Cardiac fibroblast (primary cell): ENCODE data around the gene TNS1.

Experiments
- DNase-seq, 2 donors: peaks; one replicate each; pipeline versions ENCODE4 v3.0.0 to v3.0.0-alpha.2; 2010; ENCODE audit warnings: low read depth in 2 of 2
- H3K4me3 ChIP-seq, 2 donors: replicated peaks in 1 of 2; 1 replicate in 1 of 2; 2 replicates in 1 of 2; pipeline ENCODE4 v1.5.1; 2011; ENCODE audit warnings: low read depth in 2 of 2, low read length in 2 of 2, mild to moderate bottlenecking in 2 of 2, moderate library complexity in 1 of 2
- TF ChIP-seq, protein P1 (sequence below): IDR thresholded peaks from one replicate; pipeline ENCODE4 v1.5.1; 2011; ENCODE audit warnings: low read depth, mild to moderate bottlenecking, low read length, inconsistent platforms

Gene TNS1

DNA sequence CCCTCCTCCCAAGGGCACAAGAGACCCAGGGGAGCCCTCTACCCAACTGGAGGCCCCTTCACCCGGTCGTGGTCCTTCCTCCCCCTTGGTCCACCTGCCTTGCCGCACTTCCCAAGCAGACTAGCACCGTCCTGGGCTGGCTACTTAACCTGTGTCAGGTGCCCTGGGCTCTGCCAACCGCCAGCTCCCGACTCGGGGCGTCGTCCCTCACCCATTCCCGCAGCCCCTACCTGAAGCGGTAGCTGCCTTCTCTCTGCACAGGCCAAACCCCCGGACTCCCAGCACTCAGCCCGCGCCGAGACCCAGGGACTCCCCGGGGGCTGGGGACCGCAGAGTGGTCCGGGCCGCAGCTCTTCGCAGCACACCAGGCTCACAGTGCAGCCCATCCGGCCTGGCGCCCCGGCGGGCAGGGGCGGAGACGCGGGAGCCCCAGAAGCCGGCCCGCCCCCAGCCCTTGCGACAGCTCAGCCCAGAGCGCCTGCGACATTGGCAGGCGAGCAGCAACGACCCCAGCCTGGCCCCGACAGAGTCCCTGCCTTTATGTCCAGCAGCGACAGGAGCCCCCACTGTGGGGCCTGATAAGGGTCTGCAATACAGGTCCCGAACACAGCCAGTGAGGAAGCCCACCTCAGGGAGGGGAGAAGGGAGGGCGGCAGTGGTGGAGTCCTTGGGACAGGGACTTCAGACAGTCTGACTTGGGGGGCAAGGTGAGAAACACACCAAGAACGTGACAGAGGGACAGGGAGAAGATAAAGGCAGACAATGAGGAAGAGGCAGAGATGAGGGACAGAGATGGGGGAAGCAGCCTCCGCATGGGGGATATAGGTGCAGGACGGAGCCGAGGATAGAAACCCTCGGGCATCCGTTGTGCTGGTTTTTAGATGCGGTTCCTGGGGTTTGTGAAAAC lies 31.0 kb upstream of the TNS1 start:
- H3K4me3 ChIP-seq: no peak overlapping the region
- DNase-seq: no peak
- TF ChIP-seq, protein P1, sequence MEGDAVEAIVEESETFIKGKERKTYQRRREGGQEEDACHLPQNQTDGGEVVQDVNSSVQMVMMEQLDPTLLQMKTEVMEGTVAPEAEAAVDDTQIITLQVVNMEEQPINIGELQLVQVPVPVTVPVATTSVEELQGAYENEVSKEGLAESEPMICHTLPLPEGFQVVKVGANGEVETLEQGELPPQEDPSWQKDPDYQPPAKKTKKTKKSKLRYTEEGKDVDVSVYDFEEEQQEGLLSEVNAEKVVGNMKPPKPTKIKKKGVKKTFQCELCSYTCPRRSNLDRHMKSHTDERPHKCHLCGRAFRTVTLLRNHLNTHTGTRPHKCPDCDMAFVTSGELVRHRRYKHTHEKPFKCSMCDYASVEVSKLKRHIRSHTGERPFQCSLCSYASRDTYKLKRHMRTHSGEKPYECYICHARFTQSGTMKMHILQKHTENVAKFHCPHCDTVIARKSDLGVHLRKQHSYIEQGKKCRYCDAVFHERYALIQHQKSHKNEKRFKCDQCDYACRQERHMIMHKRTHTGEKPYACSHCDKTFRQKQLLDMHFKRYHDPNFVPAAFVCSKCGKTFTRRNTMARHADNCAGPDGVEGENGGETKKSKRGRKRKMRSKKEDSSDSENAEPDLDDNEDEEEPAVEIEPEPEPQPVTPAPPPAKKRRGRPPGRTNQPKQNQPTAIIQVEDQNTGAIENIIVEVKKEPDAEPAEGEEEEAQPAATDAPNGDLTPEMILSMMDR: no peak

DNA sequence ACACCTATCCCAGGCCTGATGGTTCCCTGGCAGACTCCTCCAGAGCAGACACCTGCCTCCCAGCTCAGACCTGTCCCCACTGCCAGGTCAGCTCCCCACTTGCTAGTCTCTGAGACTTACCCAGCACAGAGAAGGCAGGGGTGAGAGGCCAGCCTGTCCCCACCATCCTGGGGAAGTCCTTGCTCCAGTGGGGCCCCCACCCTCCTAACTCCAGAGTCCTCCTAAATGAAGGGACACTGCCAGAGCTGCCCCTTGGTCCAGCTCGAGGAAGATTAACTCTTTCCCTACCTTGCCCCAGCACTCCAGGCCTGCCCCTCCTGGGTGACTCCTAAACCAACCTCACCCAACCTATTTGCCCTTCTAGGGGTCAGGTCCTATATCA lies 30.4 kb upstream of the TNS1 start:
- no peak overlapping the region for H3K4me3 ChIP-seq
- DNase-seq: no peak
- TF ChIP-seq, protein P1: no peak

DNA sequence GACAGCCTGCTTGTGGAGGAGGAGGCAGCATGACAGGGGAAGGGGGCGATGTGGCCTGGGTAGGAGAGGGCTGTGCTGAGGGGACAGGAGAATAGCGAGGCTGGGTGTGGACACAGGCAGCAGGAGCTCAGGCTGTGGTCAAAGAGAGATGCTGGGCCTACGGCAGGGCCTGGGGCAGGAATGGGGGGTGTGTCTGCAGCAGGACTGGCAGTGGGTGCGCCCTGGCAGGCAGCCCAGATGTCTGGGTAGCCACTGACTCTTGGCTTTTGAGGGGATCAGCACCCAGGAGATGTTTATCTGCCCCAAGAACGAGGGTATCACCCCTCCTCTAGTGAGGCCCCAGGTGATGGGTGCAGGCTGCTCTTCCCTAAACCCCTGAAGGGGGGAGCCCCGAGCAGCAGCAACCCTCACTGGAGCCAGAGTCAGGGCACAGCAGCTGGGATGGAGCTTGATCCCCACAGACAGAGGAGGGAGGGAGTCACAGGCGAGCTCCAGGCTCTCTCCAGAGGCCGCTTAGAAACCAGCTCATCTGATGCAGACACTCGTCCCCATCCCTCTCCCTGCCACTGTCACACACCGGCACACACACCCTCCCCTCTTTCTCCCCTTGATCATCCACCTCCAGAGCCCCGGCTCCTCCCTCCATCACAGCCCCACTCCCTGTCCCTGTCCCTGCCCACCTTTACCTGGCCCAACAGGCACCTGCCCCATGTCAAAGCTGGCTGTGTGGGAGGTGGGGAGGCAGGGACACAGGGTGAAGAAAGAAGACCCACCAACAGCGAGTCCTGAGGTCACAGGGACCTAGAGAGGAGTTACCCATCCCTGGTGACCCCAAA lies 29.8 kb upstream of the TNS1 start:
- DNase-seq: no peak
- TF ChIP-seq, protein P1: no peak
- H3K4me3 ChIP-seq: no peak overlapping the region

DNA sequence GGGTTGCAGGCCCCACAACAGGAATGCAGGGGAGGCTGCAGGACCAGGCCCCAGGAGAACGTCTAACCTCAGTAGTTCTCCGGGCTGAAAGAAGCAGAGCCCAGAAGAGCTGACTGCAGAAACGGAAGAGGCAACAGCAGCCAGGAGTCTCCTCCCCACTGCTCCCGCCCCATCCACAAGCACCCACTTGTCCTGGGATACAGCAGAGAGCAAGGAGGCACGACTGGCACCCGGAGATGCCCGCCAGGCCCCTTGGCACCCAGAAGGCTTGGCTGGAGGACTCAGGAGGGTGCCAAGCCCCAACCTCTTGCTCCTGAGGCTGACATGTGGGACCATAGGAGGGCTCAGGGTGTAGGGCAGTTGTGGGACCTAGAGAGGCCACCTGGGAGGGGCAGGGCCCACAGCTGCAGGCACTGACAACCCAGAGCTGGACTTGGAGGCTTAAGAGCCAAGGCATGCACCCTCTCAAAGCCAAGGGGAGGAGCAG lies 29.0 kb upstream of the TNS1 start:
- TF ChIP-seq, protein P1: no peak

DNA sequence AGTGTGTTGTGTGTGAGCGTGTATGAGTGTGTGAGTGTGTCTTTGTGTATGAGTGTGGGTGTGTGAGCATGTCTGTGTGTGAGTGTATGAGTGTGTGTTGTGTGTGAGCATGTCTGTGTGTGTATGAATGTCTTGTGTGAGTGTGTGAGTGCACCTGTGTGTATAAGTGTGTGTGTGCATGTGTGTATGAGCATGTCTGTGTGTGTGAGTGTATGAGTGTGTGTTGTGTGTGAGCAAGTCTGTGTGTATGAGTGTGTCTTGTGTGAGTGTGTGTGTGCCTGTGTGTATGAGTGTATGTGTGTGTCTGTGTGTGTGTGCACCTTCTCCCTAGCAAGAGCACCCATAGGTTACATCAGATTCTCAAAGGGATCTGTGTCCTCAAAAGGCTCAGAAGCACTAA lies 28.5 kb upstream of the TNS1 start:
- no peak overlapping the region for H3K4me3 ChIP-seq
- DNase-seq: no peak
- TF ChIP-seq, protein P1: no peak

More for the DNA sequence above, 29.0 kb upstream of the TNS1 start:
- H3K4me3 ChIP-seq: no peak overlapping the region
- no peak for DNase-seq

DNA sequence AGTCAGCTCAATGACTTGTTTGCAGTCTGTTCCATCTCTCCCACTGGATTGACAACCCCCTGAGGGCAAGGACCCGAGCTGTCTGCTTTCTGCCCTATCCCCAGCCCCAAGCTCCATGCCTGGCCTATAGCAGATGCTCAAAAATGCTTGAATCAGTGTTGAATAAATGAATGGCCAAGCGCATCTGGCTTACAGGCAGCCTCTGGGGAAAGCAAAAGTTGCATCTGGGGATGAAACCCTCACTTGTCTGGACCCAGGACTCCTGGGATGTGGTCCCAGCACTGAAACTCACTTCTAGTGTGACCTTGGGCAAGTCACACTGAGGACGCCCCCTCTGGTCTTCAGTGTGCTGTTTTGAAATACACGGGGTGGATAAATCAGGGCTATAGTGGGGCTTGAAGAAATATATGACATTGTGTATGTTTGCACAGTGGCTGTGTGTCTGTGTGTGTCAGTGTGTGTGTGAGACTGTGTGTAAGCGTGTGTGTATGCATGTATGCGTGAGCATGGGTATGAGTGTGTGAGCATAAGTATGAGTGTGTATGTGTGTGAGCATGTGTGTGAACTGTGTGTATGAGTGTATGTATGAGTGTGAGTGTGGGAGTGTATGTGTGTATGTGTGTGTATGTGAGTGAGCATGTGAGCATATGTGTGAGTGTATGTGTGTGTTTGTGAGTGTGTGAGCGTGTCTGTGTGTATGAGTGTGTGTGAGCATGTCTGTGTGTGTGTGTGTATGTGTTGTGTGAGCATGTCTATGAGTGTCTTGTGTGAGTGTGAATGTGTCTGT lies 27.8 kb upstream of the TNS1 start:
- TF ChIP-seq, protein P1: no peak
- H3K4me3 ChIP-seq: no peak overlapping the region
- no peak for DNase-seq
